Hematopoietic multipotent progenitor cell (in vitro differentiated cells): Measurements from ENCODE around the gene SPECC1L. TPM values are rescaled to one million over a fixed set of nuclear protein-coding genes. Genes with fewer than 3 reads are reported as not detected.
"Not testable (repeated sequence)": the region's sequence is repeated elsewhere in the genome, so short reads cannot be mapped to it uniquely, and the experiment has no call there.

ENCODE experiments used
- DNase-seq, 3 donors: peaks; one replicate each; pipeline ENCODE4 v3.0.0-alpha.2; 2011 to 2015; ENCODE audit warnings: low read depth in 2 of 3, low spot score in 2 of 3
- total RNA-seq: library from RNA; depleted of rRNA; stranded (reverse); fragments of >200 nt; gene quantifications from one replicate; pipeline ENCODE4 v1.2.3, GENCODE V29; 2012

The SPECC1L gene
- total RNA-seq, 1 donor = 24.8 TPM

DNA sequence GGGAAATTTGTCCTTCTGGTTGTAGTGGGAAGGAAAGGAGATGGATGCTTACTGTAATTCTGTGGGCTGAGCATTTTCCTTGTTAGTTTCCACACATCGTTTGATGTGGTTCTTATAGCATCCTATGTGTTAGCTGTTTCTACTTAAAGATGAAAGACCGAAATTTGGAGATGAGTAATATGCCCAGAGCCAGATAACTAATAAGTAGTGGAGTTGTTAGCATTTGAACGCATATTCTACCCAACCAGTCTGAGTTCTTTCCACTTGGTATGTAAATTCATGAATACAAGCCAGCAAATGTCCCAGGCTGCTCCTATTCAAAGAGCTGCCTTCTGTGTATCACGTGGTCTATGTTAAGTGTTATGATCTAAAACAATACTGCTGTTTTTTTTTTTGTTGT lies 14.6 kb downstream of the SPECC1L start:
- no peak for DNase-seq

DNA sequence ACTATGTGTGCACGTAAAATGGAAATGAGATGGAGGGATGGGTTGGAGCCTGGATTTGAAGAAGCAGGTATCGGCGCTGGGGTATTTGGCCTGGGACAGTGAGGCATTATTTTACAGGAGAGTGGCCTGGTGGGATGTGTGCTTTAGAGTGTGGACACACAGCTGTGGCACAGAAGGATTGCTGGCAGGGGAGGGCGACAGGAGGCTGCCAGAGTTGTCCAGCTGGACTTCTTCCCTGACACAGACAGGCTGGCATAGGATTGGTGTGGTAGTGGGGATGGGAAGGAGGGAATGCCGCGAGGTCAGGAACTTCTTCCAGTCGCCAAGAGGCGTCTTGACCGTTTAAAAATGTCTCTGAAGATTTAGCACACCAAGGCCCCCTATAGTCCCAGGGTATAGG lies 16.6 kb downstream of the SPECC1L start:
- not testable (repeated sequence) for DNase-seq

- DNase-seq = not testable (repeated sequence)
Measured at GRCh38 chr22:24287801-24288200, 17.2 kb downstream of the SPECC1L start.

DNA sequence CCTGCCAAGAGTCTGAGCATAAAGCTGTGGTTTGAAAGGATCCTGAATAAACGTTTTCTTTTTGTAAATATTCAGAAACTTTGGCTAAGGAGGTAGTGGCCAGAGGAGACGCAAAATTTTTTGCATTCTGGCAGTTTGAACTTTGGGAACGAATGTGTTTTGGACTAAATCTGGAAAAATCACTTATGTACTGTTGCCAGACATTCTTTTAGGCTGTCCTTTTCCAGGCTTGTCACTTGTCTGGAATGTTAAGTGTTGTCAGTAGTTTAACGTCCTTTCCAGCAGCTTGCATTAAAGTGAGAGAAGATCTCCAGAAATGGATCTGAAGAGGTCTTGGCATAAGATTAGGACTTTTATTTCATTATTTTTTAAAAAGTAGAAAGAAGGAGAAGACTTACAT lies 18.5 kb downstream of the SPECC1L start:
- DNase-seq = no peak

GRCh38 chr22:24289741-24290163 lies 19.1 kb downstream of the SPECC1L start:
- no peak for DNase-seq

- DNase-seq = no peak
Measured at GRCh38 chr22:24290459-24290858, 19.8 kb downstream of the SPECC1L start.

DNA sequence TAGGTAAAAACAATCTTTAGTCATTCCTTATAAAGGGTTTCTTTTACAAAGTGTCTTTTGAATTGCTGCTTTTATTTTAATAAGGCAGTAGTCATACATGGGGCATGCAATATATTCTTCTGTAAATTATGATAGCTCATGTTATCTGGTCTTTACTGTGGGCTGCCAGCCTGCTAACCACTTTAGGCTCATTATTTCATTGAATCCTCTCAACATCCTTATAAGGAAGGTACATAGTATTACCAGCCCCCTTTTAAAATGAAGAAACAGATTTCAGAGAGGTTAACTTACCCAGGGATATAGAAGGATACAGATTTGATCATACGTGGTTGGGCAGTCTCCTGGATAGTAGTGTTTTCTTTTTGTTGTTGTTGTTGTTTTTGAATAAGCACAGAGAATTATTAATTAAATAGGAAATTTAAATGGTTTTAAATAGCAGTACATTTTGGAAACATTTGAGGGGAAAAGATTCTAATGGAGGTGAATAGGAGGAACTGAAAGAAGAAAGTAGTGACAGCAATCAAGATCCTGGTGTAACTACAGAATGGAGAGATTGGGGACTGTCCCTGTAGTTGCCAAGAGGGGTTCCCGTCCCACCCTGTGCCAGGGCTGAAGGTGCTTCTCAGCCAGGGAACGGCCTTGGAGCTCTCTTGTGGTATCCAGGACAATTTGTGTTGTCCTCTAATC lies 21.0 kb downstream of the SPECC1L start:
- no peak for DNase-seq

DNA sequence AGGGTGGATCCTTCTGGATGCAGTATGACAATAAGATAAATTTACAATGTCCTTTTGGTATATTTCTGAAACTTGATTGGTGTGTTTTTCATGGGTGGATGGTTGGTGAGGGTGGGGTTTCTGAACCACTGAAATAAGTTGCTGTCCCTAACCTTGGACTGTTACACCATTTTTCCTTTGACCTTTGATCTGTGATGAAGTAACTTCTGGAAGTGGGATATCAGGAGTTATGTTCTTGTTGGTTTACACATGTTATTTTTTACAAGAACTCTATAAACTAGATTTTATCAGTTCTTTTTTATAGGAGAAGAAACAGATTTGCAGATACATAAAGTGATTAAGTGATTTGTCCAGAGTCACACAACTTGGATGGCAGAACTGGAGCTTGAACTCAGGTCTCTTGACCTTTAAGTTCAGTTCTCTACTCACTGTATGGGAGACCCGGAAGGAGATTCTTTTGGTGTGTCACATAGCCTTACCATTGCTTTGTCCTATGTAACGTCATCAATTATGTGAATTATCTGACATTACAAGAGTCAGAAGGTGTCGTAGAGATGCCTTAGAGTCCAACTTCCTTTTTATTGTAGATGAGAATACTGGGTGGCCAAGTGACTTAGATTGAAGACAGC lies 21.7 kb downstream of the SPECC1L start:
- DNase-seq = not testable (repeated sequence)

GRCh38 chr22:24294913-24295312 lies 24.3 kb downstream of the SPECC1L start:
- not testable (repeated sequence) for DNase-seq

DNA sequence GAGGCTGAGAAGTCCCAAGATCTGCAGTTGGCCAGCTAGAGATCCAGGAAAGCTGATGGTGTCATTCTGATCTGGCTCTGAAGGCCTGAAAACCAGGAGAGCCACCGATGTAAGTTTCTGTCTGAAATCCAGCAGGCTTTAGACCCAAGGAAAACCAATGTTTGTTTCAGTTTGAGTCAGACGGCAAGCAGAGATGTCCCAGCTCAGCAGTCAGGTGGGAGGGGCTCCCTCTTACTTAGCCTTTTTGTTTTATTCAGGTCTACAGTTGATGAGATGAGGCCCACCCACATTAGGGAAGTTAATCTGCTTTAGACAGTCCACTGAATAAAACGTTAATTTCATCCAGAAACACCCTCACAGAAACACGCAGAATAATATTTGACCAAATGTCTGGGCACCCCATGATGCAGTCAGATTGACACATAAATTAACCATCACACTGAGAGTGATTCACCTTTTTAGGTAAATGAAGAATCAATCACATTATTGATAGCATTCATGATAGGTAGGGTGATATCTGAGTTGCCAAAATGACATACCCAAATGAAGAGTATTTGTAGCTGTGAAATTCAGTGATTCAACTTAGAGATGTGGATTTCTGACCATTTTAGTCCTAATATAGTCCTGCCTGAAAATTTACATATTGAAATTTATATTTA lies 28.0 kb downstream of the SPECC1L start:
- DNase-seq = peak in 1 of 3 donors; percentile 16

- DNase-seq = not testable (repeated sequence)
Measured at GRCh38 chr22:24300522-24300921, 29.9 kb downstream of the SPECC1L start.

- no peak for DNase-seq
Measured at GRCh38 chr22:24302591-24302990, 32.0 kb downstream of the SPECC1L start.

- peak in 1 of 3 donors; percentile 10 for DNase-seq
Measured at GRCh38 chr22:24303007-24303406, 32.4 kb downstream of the SPECC1L start.

- DNase-seq = no peak
Measured at GRCh38 chr22:24304062-24304675, 33.5 kb downstream of the SPECC1L start.

DNA sequence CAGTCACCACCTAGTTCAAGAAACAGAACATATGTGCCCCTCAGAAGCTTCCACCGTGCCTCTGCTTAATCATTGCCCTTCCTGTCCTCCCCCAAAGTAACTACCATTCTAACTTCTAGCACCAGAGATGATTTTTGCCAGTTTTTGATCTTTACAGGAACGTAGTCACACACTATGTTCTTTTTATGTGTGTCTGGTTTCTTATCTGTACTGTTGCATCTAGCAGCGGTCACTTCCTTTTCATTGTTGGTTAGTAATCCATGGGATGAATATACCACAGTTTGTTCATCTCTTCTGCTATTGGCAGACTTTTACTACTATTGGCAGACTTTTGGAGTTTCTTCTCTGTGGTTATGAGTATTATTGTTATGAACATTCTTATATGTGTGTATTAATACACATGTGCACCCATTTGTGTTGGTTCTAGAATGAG lies 34.6 kb downstream of the SPECC1L start:
- peak in 2 of 3 donors; percentile 77 to 90 for DNase-seq

DNA sequence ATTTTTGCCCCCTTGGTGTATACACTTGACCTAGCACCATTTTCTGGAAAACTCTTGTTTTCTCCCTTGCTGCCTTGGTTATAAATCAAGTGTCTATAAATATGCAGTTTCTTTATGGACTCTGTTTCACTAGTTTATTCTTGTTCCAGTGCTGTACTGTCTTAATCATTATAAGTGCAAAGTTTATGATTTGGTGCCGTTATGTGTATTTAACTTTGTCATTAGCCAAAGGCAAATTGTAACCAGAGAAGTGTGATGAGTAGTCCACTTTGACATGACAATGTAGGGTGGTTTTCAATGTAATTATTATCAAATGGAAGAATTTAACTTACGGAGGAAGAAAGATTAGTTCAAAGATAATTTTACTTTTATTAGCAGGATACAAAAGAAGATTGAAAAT lies 40.3 kb downstream of the SPECC1L start:
- DNase-seq = no peak

DNA sequence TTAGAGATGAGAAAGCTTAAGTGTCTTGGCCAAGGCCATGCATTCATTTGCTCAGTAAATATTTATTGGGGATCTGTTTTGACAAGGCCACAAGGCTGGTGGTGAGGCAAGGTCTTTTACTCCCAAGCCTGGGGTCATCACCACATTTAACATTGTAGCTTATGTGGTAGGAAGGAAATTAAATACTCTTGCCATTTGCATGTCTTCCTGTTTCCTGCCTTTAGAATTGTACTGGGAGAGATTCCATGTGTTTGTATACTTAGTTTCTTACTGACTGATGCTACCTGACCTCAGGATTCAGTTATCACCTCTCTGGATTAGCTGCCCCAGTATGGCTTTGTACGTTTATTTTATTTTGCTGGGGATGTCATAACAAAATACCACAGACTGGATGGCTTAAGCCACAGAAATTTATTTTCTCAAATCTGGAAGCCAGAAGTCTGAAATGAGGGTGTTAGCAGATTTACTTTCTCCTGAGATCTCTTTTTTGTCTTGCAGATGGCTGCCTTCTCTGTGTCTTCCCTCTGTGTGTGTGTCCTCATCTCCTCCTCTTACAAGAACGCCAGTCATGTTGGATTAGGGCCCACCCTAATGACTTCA lies 44.8 kb downstream of the SPECC1L start:
- DNase-seq = no peak

DNA sequence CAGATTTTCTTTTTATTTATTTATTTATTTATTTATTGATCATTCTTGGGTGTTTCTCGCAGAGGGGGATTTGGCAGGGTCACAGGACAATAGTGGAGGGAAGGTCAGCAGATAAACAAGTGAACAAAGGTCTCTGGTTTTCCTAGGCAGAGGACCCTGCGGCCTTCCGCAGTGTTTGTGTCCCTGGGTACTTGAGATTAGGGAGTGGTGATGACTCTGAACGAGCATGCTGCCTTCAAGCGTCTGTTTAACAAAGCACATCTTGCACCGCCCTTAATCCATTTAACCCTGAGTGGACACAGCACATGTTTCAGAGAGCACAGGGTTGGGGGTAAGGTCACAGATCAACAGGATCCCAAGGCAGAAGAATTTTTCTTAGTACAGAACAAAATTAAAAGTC lies 45.6 kb downstream of the SPECC1L start:
- not testable (repeated sequence) for DNase-seq

- DNase-seq = not testable (repeated sequence)
Measured at GRCh38 chr22:24317511-24317910, 46.9 kb downstream of the SPECC1L start.

GRCh38 chr22:24319451-24319850 lies 48.8 kb downstream of the SPECC1L start:
- no peak for DNase-seq

DNA sequence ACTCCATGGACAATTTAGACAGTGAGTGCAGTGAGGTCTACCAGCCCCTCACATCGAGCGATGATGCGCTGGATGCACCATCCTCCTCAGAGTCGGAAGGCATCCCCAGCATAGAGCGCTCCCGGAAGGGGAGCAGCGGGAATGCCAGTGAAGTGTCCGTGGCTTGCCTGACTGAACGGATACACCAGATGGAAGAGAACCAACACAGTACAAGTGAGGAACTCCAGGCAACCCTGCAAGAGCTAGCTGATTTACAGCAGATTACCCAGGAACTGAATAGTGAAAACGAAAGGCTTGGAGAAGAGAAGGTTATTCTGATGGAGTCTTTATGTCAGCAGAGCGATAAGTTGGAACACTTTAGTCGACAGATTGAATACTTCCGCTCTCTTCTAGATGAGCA lies 51.4 kb downstream of the SPECC1L start:
- DNase-seq = no peak
